D721Med (cell line): Measurements from ENCODE around the gene UGT1A4.

Experiments
- DNase-seq: peaks from one replicate; pipeline ENCODE4 v3.0.0; 2011; ENCODE audit warnings: low spot score; ENCODE audit not compliant: insufficient read length
- FAIRE-seq: peaks from 2 replicates; lab custom pipeline; 2011; peaks lifted over from hg19 to GRCh38; lab: Jason Lieb, UNC
- TF ChIP-seq, protein P1 (sequence below): IDR thresholded peaks from 2 replicates; pipeline ENCODE4 v1.5.1; 2012; ENCODE audit warnings: mild to moderate bottlenecking, control low read depth; ENCODE audit not compliant: insufficient read depth; ENCODE audit errors: missing control alignments

The UGT1A4 gene

DNA sequence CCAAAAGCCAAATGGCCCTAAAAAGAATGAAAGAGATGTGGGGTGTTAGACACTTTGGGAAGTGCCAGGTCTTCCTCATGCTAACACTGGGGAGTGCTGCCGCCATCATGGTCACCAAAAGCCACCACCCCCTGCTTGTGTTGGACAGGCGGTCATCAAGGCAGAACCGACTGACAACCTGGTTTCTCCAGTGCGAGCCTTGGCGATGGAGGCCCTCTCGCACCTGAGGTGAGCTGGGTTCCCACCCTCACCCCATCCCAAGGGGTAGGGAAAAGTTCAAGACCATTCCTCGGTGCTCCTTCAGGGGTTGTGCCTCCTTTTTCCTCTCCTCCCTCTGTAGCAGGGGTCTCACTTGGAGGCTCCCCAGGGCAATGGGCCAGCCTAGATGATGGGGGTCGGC lies 93.2 kb downstream of the UGT1A4 start:
- TF ChIP-seq, protein P1, sequence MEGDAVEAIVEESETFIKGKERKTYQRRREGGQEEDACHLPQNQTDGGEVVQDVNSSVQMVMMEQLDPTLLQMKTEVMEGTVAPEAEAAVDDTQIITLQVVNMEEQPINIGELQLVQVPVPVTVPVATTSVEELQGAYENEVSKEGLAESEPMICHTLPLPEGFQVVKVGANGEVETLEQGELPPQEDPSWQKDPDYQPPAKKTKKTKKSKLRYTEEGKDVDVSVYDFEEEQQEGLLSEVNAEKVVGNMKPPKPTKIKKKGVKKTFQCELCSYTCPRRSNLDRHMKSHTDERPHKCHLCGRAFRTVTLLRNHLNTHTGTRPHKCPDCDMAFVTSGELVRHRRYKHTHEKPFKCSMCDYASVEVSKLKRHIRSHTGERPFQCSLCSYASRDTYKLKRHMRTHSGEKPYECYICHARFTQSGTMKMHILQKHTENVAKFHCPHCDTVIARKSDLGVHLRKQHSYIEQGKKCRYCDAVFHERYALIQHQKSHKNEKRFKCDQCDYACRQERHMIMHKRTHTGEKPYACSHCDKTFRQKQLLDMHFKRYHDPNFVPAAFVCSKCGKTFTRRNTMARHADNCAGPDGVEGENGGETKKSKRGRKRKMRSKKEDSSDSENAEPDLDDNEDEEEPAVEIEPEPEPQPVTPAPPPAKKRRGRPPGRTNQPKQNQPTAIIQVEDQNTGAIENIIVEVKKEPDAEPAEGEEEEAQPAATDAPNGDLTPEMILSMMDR, result no peak
- FAIRE-seq (no peak), DNase-seq (no peak)

DNA sequence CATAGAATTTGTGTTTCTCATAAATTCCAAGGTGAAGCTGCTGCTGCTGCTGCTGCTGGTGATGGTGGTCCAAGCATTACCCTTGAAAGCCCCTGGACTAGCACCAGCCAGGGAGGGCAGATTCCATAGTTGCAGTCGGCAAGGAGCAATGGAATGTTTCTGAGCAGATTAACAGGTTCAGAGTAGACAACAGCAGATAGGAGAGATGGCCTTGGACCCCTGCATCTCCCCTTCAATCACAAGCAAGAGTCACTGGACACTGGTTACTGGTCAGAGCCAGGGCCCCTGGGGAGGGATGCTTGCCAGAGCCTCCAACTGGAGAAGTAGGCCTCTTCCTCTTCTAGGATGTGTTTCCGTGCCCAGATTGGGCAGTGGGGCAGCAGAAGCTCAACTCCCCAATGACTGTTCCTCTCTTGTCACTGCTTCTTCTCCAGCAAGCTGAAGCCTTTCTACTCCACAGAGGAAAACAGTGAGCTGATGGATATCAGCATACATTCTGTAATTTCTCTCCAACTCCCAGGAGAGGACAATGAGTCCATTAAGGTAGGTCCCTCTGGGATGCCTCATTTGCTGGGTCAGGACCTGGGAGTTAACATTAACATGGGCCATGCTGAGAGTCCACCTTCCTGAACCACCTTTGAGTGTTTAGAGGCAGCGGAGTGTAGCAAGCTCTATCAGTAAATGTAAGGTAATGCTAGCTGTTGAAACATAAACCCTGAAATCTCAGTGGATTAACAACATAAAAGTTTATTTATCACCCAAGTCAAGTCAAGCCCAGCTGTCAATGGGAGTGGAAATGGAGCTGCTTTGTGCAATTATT lies 94.9 kb downstream of the UGT1A4 start:
- FAIRE-seq, result no peak

DNA sequence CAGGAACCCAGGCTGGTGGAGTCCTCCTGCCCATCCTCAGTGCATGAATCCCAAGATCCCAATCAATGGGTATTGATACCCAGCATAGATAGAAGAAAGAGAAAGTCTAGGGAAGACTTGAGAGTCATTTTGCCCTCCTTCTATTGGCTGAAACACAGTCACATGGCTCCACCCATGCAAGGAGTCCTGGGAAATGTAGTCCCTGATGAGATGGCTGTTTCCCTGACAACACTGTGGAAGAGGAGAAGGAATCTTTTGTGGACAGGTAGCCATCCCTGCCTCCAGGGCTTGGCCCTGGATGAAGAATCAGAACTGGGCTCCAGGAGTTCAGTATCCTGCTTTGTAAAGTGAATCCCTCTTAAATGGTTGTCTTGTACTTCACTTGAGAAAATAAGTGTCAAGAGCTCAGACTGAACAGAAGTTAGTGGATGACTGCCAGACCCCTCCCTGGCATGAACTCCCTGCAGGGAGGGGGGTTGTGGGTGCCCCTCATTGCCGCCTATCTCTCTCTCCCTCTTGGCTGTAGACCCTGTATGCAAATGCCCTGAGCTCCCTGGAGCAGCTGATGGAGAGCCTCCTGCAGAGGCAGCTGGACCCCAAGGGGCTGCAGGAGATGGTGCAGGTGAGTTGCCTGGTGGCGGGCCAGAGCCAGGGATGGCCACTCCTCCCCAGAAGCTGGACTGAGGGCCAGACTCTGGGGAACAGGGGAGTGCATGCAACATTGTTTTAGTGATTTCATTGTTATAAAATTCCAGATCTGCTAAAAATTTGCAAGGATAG lies 95.7 kb downstream of the UGT1A4 start:
- DNase-seq (no peak), FAIRE-seq (no peak)
- TF ChIP-seq, protein P1, result no peak

More for the DNA sequence above, 94.9 kb downstream of the UGT1A4 start:
- DNase-seq, result no peak
- TF ChIP-seq, protein P1, result no peak

DNA sequence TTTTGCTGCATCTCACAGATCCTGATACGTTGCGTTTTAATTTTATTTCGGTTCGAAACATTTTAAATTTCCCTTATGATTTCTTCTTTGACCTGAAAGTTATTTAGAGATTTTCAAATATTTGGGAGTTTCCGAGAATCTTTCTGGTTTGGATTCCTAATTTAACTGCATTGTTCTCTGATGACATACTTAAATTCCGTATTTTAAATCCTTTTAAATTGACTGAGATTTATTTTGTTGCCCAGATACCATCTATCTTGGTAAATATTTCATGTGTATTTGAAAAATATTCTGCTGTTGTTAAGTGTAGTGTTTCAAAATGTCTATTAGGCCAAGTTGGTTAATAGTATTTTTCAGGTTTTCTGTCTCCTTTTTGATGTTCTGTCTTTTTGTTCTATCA lies 97.3 kb downstream of the UGT1A4 start:
- DNase-seq (no peak), FAIRE-seq (no peak)

DNA sequence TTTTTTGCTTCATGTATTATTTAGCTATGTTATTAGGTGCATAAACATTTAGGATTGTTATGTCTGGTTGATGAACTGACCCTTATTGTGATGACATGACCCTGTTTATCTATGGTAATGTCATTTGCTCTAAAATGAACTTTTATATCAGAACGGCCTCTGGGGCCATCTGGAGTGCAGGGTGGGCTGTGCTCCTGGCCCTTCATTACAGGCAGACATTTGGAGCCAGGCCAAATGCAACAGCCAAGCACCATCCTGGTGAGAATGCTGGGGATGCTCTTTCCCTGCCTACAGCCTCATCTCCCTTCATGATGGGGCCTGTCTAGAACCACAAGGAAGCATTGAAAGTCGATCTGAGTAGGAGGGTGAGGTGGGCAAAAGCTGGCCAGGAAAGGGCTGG lies 97.8 kb downstream of the UGT1A4 start:
- FAIRE-seq (no peak), DNase-seq (no peak)
- TF ChIP-seq, protein P1, result no peak

More for the DNA sequence above, 97.3 kb downstream of the UGT1A4 start:
- TF ChIP-seq, protein P1, result no peak

DNA sequence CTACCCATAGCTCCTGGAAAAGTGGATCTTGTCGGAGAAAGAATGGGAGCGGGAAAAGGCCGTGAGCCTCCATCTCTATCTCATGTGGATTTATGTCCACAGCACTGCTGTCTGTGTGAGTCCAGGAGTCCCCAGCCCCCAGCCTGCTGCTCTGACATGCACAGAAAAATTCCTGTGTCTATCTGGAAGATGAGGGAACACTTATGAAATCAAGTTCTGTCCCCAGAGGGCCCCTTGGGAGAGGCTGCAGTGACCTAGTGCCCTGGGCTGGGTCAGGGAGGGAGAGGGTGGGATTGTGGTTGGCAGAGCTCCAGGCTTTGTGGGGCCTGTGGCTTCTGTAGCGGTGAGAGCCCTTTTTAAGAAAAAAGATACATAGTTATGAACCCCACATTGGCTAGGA lies 98.2 kb downstream of the UGT1A4 start:
- FAIRE-seq (no peak), DNase-seq (no peak)
- TF ChIP-seq, protein P1, result no peak
